Neuronal stem cell (in vitro differentiated cells): ENCODE measurements around the gene UNC13B.
"Not testable (repeated sequence)": the region's sequence is repeated elsewhere in the genome, so short reads cannot be mapped to it uniquely, and the experiment has no call there.

ENCODE experiments used
- DNase-seq: peaks from one replicate; pipeline ENCODE4 v3.0.0-alpha.2; 2013; ENCODE audit warnings: low spot score
- H2AFZ ChIP-seq: one replicate; pipeline ENCODE4 v1.6.1; 2013; ENCODE audit warnings: mild to moderate bottlenecking, low read length, inconsistent platforms
- H2AK5ac ChIP-seq: 2 replicates; pipeline ENCODE4 v1.6.1; 2013; ENCODE audit warnings: low read depth, mild to moderate bottlenecking, inconsistent platforms, low read length, moderate library complexity, mixed read lengths
- H2BK120ac ChIP-seq: 2 replicates; pipeline ENCODE4 v1.6.1; 2013; ENCODE audit warnings: low read depth, mild to moderate bottlenecking, inconsistent platforms, low read length, moderate library complexity, mixed read lengths
- H2BK12ac ChIP-seq: one replicate; pipeline ENCODE4 v1.6.1; 2013; ENCODE audit warnings: low read length, inconsistent platforms
- H2BK15ac ChIP-seq: 2 replicates; pipeline ENCODE4 v1.6.1; 2013; ENCODE audit warnings: mild to moderate bottlenecking, low read length, inconsistent platforms, mixed read lengths
- H2BK5ac ChIP-seq: one replicate; pipeline ENCODE4 v1.6.1; 2013; ENCODE audit warnings: inconsistent platforms, mild to moderate bottlenecking, low read length, moderate library complexity
- H3K14ac ChIP-seq: one replicate; pipeline ENCODE4 v1.6.1; 2013; ENCODE audit warnings: low read length, inconsistent platforms
- H3K18ac ChIP-seq: 2 replicates; pipeline ENCODE4 v1.6.1; 2013; ENCODE audit warnings: low read length, inconsistent platforms
- H3K23ac ChIP-seq: 2 replicates; pipeline ENCODE4 v1.6.1; 2013; ENCODE audit warnings: low read depth, mild to moderate bottlenecking, mixed read lengths, low read length, inconsistent platforms; ENCODE audit not compliant: poor library complexity
- H3K27ac ChIP-seq: replicated peaks from 3 replicates; pipeline ENCODE4 v1.5.1; 2013; ENCODE audit warnings: low read length, inconsistent platforms
- H3K27me3 ChIP-seq, 3 experiments: 2 replicates each; pipeline ENCODE4 v1.6.1; 2013; ENCODE audit warnings: low read length in 3 of 3, mild to moderate bottlenecking in 2 of 3, inconsistent platforms in 1 of 3, low read depth in 1 of 3, mixed read lengths in 1 of 3, moderate library complexity in 1 of 3; ENCODE audit not compliant: control insufficient read depth in 3 of 3, insufficient read depth in 3 of 3
- H3K36me3 ChIP-seq, 2 donors: replicated peaks in 1 of 2; 2 replicates each; pipeline ENCODE4 v1.6.1; 2013; ENCODE audit warnings: low read length in 2 of 2; ENCODE audit not compliant: control insufficient read depth in 2 of 2, insufficient read depth in 2 of 2
- H3K4ac ChIP-seq: 2 replicates; pipeline ENCODE4 v1.6.1; 2013; ENCODE audit warnings: inconsistent platforms, mild to moderate bottlenecking, low read length, moderate library complexity
- H3K4me1 ChIP-seq, 2 donors: 1 replicate in 1 of 2; 2 replicates in 1 of 2; pipeline ENCODE4 v1.6.1; 2013; ENCODE audit warnings: low read length in 2 of 2, low read depth in 1 of 2; ENCODE audit not compliant: control insufficient read depth in 2 of 2, insufficient read depth in 1 of 2
- H3K4me2 ChIP-seq: one replicate; pipeline ENCODE4 v1.6.1; 2013; ENCODE audit warnings: mild to moderate bottlenecking, low read length, inconsistent platforms; ENCODE audit not compliant: insufficient read depth, poor library complexity, severe bottlenecking
- H3K4me3 ChIP-seq, 2 donors: 2 replicates each; pipeline ENCODE4 v1.5.1; 2013; ENCODE audit warnings: low read length in 2 of 2, mild to moderate bottlenecking in 2 of 2, inconsistent platforms in 1 of 2, moderate library complexity in 1 of 2
- H3K79me1 ChIP-seq: one replicate; pipeline ENCODE4 v1.6.1; 2013; ENCODE audit warnings: low read depth, mild to moderate bottlenecking, inconsistent platforms, low read length, moderate library complexity
- H3K9ac ChIP-seq: one replicate; pipeline ENCODE4 v1.6.1; 2013; ENCODE audit warnings: mild to moderate bottlenecking, low read depth, low read length, inconsistent platforms; ENCODE audit not compliant: poor library complexity
- H3K9me3 ChIP-seq, 2 donors: replicated peaks in 1 of 2; 2 replicates each; pipeline versions ENCODE3 to v1.6.1; 2013; ENCODE audit warnings: low read length in 2 of 2, mild to moderate bottlenecking in 2 of 2, inconsistent platforms in 1 of 2, low read depth in 1 of 2, mixed read lengths in 1 of 2, moderate library complexity in 1 of 2; ENCODE audit not compliant: control insufficient read depth in 2 of 2, insufficient read depth in 1 of 2
- H4K8ac ChIP-seq: one replicate; pipeline ENCODE4 v1.6.1; 2013; ENCODE audit warnings: low read depth, mild to moderate bottlenecking, inconsistent platforms, low read length, moderate library complexity
- H4K91ac ChIP-seq: one replicate; pipeline ENCODE4 v1.6.1; 2013; ENCODE audit warnings: low read length, low read depth, mild to moderate bottlenecking, inconsistent platforms; ENCODE audit not compliant: poor library complexity
- WGBS, 2 donors: extraction: QIAGEN DNeasy Blood & Tissue Kit; methylation state at CpG; one replicate each; pipeline ENCODE4 v1.1.7; 2013; ENCODE audit warnings: missing lambda C conversion rate in 2 of 2, mixed read lengths in 1 of 2; ENCODE audit not compliant: insufficient read length in 2 of 2, insufficient replicate concordance in 1 of 2; ENCODE audit errors: extremely low coverage in 2 of 2; 5-methylcytosine and 5-hydroxymethylcytosine counted together

Gene UNC13B

GRCh38 chr9:35163413-35163812 lies 1.6 kb downstream of the UNC13B start:
- no peak overlapping the region for H2BK12ac ChIP-seq
- H3K36me3 ChIP-seq = no peaks in the 10 kb centered on the region
- H3K23ac ChIP-seq = no peak overlapping the region
- H2AK5ac ChIP-seq = no peak overlapping the region
- H3K9me3 ChIP-seq = no peaks in the 10 kb centered on the region
- H3K4ac ChIP-seq = no peak overlapping the region
- no peak overlapping the region for H2BK120ac ChIP-seq
- no peak overlapping the region for H3K4me2 ChIP-seq
- no peak overlapping the region for H2AFZ ChIP-seq
- no peaks in the 10 kb centered on the region for H3K79me1 ChIP-seq
- H3K9ac ChIP-seq = no peak overlapping the region
- H3K27me3 ChIP-seq = no peaks in the 10 kb centered on the region
- H3K18ac ChIP-seq = no peak overlapping the region
- no peak overlapping the region for H2BK15ac ChIP-seq
- peaks cover 2 to 7% of the 10 kb centered on the region in 2 donors for H3K4me1 ChIP-seq
- no peak for DNase-seq
- H4K8ac ChIP-seq = no peak overlapping the region
- no peak overlapping the region for H2BK5ac ChIP-seq
- H3K27ac ChIP-seq = no peak overlapping the region
- H3K14ac ChIP-seq = no peak overlapping the region
- H4K91ac ChIP-seq = no peak overlapping the region
- no peak overlapping the region for H3K4me3 ChIP-seq
- WGBS, 2 donors = no CpG with 5 or more reads among the region's 3 CpGs

- no peak overlapping the region for H3K9ac ChIP-seq
- H2BK15ac ChIP-seq = no peak overlapping the region
- H3K36me3 ChIP-seq = no peaks in the 10 kb centered on the region
- H3K9me3 ChIP-seq = no peaks in the 10 kb centered on the region
- H3K27ac ChIP-seq = no peak overlapping the region
- H3K4me1 ChIP-seq = peaks cover 2 to 7% of the 10 kb centered on the region in 2 donors
- no peak overlapping the region for H2BK120ac ChIP-seq
- H4K8ac ChIP-seq = no peak overlapping the region
- H2AK5ac ChIP-seq = no peak overlapping the region
- no peak overlapping the region for H3K4ac ChIP-seq
- WGBS, 2 donors = no CpG with 5 or more reads among the region's 3 CpGs
- no peak for DNase-seq
- no peak overlapping the region for H3K18ac ChIP-seq
- H3K23ac ChIP-seq = no peak overlapping the region
- no peak overlapping the region for H4K91ac ChIP-seq
- no peak overlapping the region for H3K4me3 ChIP-seq
- H3K79me1 ChIP-seq = no peaks in the 10 kb centered on the region
- H3K27me3 ChIP-seq = no peaks in the 10 kb centered on the region
- no peak overlapping the region for H2BK5ac ChIP-seq
- H2BK12ac ChIP-seq = no peak overlapping the region
- H3K4me2 ChIP-seq = no peak overlapping the region
- H3K14ac ChIP-seq = no peak overlapping the region
- no peak overlapping the region for H2AFZ ChIP-seq
These were observed 2.9 kb downstream of the UNC13B start for GRCh38 chr9:35164711-35165110.

GRCh38 chr9:35167429-35167828 lies 5.6 kb downstream of the UNC13B start:
- not testable (repeated sequence) for H3K4me2 ChIP-seq, H4K8ac ChIP-seq, H3K27me3 ChIP-seq, H2BK12ac ChIP-seq, H3K18ac ChIP-seq, H3K23ac ChIP-seq, H3K14ac ChIP-seq, H3K9ac ChIP-seq, H3K4ac ChIP-seq, H3K27ac ChIP-seq, H3K79me1 ChIP-seq, H2BK120ac ChIP-seq, H3K4me1 ChIP-seq, H3K36me3 ChIP-seq, DNase-seq, H4K91ac ChIP-seq, H2BK15ac ChIP-seq, H2BK5ac ChIP-seq, H3K9me3 ChIP-seq, H2AFZ ChIP-seq, H2AK5ac ChIP-seq, H3K4me3 ChIP-seq
- WGBS, 2 donors = no CpG with 5 or more reads among the region's 1 CpG

- Histone ChIP-seq H3K27ac (no peak overlapping the region), H2BK15ac (no peak overlapping the region), H4K8ac (no peak overlapping the region), H3K9ac (no peak overlapping the region), H3K9me3 (no peaks in the 10 kb centered on the region), H2AFZ (no peak overlapping the region), H3K4me1 (peaks cover 0 to 4% of the 10 kb centered on the region in 2 donors), H2BK12ac (no peak overlapping the region), H3K4me3 (no peak overlapping the region), H3K23ac (no peak overlapping the region), H2BK120ac (no peak overlapping the region), H3K27me3 (no peaks in the 10 kb centered on the region), H2BK5ac (no peak overlapping the region), H3K4ac (no peak overlapping the region), H3K79me1 (no peaks in the 10 kb centered on the region), H3K36me3 (no peaks in the 10 kb centered on the region), H2AK5ac (no peak overlapping the region), H4K91ac (no peak overlapping the region), H3K18ac (no peak overlapping the region), H3K4me2 (no peak overlapping the region), H3K14ac (no peak overlapping the region)
- DNase-seq = no peak
- no CpG with 5 or more reads among the region's 6 CpGs for WGBS, 2 donors
These were observed 7.2 kb downstream of the UNC13B start for GRCh38 chr9:35168963-35169362.
